GM12892 (cell line): ENCODE measurements around the gene NLGN3.

Source experiments
- POLR2A ChIP-seq: IDR thresholded peaks from 2 replicates; pipeline ENCODE4 v1.6.1; 2011; ENCODE audit warnings: low read depth, low read length, control low read depth
- POLR2AphosphoS5 ChIP-seq: IDR thresholded peaks from 2 replicates; pipeline ENCODE4 v1.6.1; 2011; ENCODE audit warnings: low read depth, low read length, control low read depth

GRCh38 chrX:71159335-71159734 lies 14.7 kb downstream of the NLGN3 start:
- TF ChIP-seq POLR2AphosphoS5 (no peak), POLR2A (no peak)
